HG03135 (cell line): ENCODE results near the gene CD302.
"Not testable (repeated sequence)": the region's sequence is repeated elsewhere in the genome, so short reads cannot be mapped to it uniquely, and the experiment has no call there.

Experiments
- ATAC-seq: cut with Tn5 transposase; IDR thresholded peaks from one replicate; pipeline ENCODE4 v1.9.1; 2021; ENCODE audit warnings: mild to moderate bottlenecking, moderate library complexity; ENCODE audit not compliant: unreplicated experiment

CD302 gene

GRCh38 chr2:159755014-159755413, 43.0 kb downstream of the CD302 start:
- ATAC-seq, result no peak

- no peak for ATAC-seq
Measured at GRCh38 chr2:159753797-159754196, 44.2 kb downstream of the CD302 start.

GRCh38 chr2:159750873-159751272, 47.1 kb downstream of the CD302 start:
- no peak for ATAC-seq

GRCh38 chr2:159748089-159748488, 49.9 kb downstream of the CD302 start:
- no peak for ATAC-seq

GRCh38 chr2:159745237-159745636, 52.8 kb downstream of the CD302 start:
- not testable (repeated sequence) for ATAC-seq

- ATAC-seq, result no peak
Measured at GRCh38 chr2:159744363-159744762, 53.6 kb downstream of the CD302 start.

GRCh38 chr2:159742846-159743245, 55.2 kb downstream of the CD302 start:
- ATAC-seq, result no peak

GRCh38 chr2:159738509-159739390, 59.3 kb downstream of the CD302 start:
- no peak for ATAC-seq

GRCh38 chr2:159737917-159738296, 60.1 kb downstream of the CD302 start:
- ATAC-seq, result no peak

GRCh38 chr2:159737292-159737916, 60.6 kb downstream of the CD302 start:
- ATAC-seq, result no peak

- ATAC-seq, result no peak
Measured at GRCh38 chr2:159736048-159736447, 62.0 kb downstream of the CD302 start.

GRCh38 chr2:159735648-159736047, 62.4 kb downstream of the CD302 start:
- no peak for ATAC-seq

- ATAC-seq, result no peak
Measured at GRCh38 chr2:159728629-159729028, 69.4 kb downstream of the CD302 start.

GRCh38 chr2:159725713-159726112, 72.3 kb downstream of the CD302 start:
- no peak for ATAC-seq

- ATAC-seq, result not testable (repeated sequence)
Measured at GRCh38 chr2:159724795-159725572, 73.0 kb downstream of the CD302 start.

- no peak for ATAC-seq
Measured at GRCh38 chr2:159722580-159722979, 75.4 kb downstream of the CD302 start.

GRCh38 chr2:159720676-159721075, 77.3 kb downstream of the CD302 start:
- ATAC-seq, result no peak
